Astrocyte (in vitro differentiated cells and primary cell): ENCODE data around the gene RBM19. TPM values are rescaled to one million over a fixed set of nuclear protein-coding genes. Genes with fewer than 3 reads are reported as not detected.

Experiments
- DNase-seq: peaks from one replicate; pipeline ENCODE4 v3.0.0-alpha.2; 2010; ENCODE audit warnings: low read depth
- FAIRE-seq: peaks from 2 replicates; lab custom pipeline; 2011; peaks lifted over from hg19 to GRCh38; lab: Jason Lieb, UNC
- H2AFZ ChIP-seq: 2 replicates; pipeline ENCODE4 v1.6.0; 2012; ENCODE audit warnings: low read depth, low read length, inconsistent platforms
- H3K27ac ChIP-seq: 2 replicates; pipeline ENCODE4 v1.5.1; 2011; ENCODE audit warnings: low read depth, low read length, inconsistent platforms
- H3K27me3 ChIP-seq: 2 replicates; pipeline ENCODE4 v1.6.0; 2011; ENCODE audit warnings: low read length, inconsistent platforms; ENCODE audit not compliant: insufficient read depth
- H3K36me3 ChIP-seq: 2 replicates; pipeline ENCODE4 v1.5.1; 2011; ENCODE audit warnings: low read length, inconsistent platforms; ENCODE audit not compliant: insufficient read depth
- H3K4me1 ChIP-seq: 2 replicates; pipeline ENCODE4 v1.5.1; 2011; ENCODE audit warnings: low read length, inconsistent platforms; ENCODE audit not compliant: insufficient read depth
- H3K4me2 ChIP-seq: 2 replicates; pipeline ENCODE4 v1.6.0; 2012; ENCODE audit warnings: low read length, inconsistent platforms
- H3K4me3 ChIP-seq: 2 replicates; pipeline ENCODE4 v1.5.1; 2011; ENCODE audit warnings: low read depth, mild to moderate bottlenecking, low read length, inconsistent platforms; ENCODE audit not compliant: insufficient read depth
- H3K79me2 ChIP-seq: 2 replicates; pipeline ENCODE4 v1.6.0; 2012; ENCODE audit warnings: mild to moderate bottlenecking, low read length, inconsistent platforms; ENCODE audit not compliant: insufficient read depth
- H3K9ac ChIP-seq: 2 replicates; pipeline ENCODE4 v1.6.0; 2012; ENCODE audit warnings: mild to moderate bottlenecking, low read length, inconsistent platforms
- H3K9me3 ChIP-seq: 2 replicates; pipeline ENCODE4 v1.5.1; 2012; ENCODE audit warnings: low read depth, mild to moderate bottlenecking, low read length, inconsistent platforms; ENCODE audit not compliant: insufficient read depth
- H4K20me1 ChIP-seq: 2 replicates; pipeline ENCODE4 v1.6.0; 2012; ENCODE audit warnings: low read length, inconsistent platforms; ENCODE audit not compliant: insufficient read depth
- H3K27ac Mint-ChIP-seq: one replicate; pipeline ENCODE4 v1.8.0; 2021; ENCODE audit warnings: mild to moderate bottlenecking, mixed read lengths; ENCODE audit not compliant: unreplicated experiment
- H3K27me3 Mint-ChIP-seq: one replicate; pipeline ENCODE4 v1.8.0; 2021; ENCODE audit warnings: low read depth, mixed read lengths; ENCODE audit not compliant: unreplicated experiment
- H3K36me3 Mint-ChIP-seq: one replicate; pipeline ENCODE4 v1.8.0; 2021; ENCODE audit warnings: low read depth, mixed read lengths; ENCODE audit not compliant: unreplicated experiment
- H3K4me1 Mint-ChIP-seq: one replicate; pipeline ENCODE4 v1.8.0; 2021; ENCODE audit warnings: low read depth, mixed read lengths; ENCODE audit not compliant: unreplicated experiment
- H3K4me3 Mint-ChIP-seq: one replicate; pipeline ENCODE4 v1.8.0; 2021; ENCODE audit warnings: mild to moderate bottlenecking, moderate library complexity, mixed read lengths; ENCODE audit not compliant: unreplicated experiment
- H3K9me3 Mint-ChIP-seq: one replicate; pipeline ENCODE4 v1.8.0; 2021; ENCODE audit warnings: mild to moderate bottlenecking, mixed read lengths; ENCODE audit not compliant: unreplicated experiment
- EZH2 ChIP-seq: IDR thresholded peaks from 2 replicates; pipeline ENCODE4 v1.6.1; 2012; ENCODE audit warnings: mild to moderate bottlenecking, low read length, inconsistent platforms; ENCODE audit not compliant: insufficient read depth
- total RNA-seq: library from RNA; stranded (reverse); gene quantifications from 2 replicates; pipeline ENCODE4 v1.2.1, GENCODE V29; 2021
- TF ChIP-seq, protein P1 (sequence below): IDR thresholded peaks from 2 replicates; pipeline ENCODE4 v1.5.1; 2011; ENCODE audit warnings: low read depth, mild to moderate bottlenecking, inconsistent platforms, low read length, moderate library complexity; ENCODE audit not compliant: insufficient read depth

RBM19 gene
- total RNA-seq, 1 donor from 2014 or later, result 32.3 TPM

DNA sequence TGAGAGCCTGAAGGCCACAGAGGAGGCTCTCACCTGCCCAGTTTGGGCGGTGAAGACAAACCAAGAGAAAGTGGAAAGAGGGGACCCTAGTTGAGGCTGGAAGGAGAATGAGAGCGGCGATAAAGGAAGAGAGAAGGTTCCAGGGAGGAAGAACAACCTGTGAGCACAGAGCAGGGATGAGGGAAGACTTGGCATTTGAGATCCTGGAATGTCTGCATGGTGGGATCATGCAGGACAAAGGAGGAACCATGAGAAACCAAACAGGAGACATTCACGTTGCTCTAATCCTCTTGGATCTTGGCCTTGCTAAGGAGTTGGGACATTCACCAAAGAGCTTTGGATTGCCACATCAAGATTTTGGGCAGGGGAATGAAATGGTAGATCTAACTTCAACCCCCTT, 22.9 kb upstream of the RBM19 start:
- Histone ChIP-seq H3K79me2 (no peaks in the 10 kb centered on the region), H3K4me3 (no peak overlapping the region), H2AFZ (no peak overlapping the region), H3K9me3 (no peaks in the 10 kb centered on the region), H3K9ac (no peak overlapping the region), H3K36me3 (no peaks in the 10 kb centered on the region), H4K20me1 (no peaks in the 10 kb centered on the region), H3K4me1 (no peaks in the 10 kb centered on the region), H3K27me3 (peaks cover 2% of the 10 kb centered on the region), H3K4me2 (no peak overlapping the region), H3K27ac (no peak overlapping the region)
- Mint-ChIP-seq H3K27me3 (peaks cover 69% of the 10 kb centered on the region), H3K4me3 (no peak overlapping the region), H3K9me3 (no peaks in the 10 kb centered on the region), H3K27ac (no peak overlapping the region), H3K36me3 (no peaks in the 10 kb centered on the region), H3K4me1 (no peaks in the 10 kb centered on the region)
- no peak for TF ChIP-seq EZH2
- TF ChIP-seq, protein P1, sequence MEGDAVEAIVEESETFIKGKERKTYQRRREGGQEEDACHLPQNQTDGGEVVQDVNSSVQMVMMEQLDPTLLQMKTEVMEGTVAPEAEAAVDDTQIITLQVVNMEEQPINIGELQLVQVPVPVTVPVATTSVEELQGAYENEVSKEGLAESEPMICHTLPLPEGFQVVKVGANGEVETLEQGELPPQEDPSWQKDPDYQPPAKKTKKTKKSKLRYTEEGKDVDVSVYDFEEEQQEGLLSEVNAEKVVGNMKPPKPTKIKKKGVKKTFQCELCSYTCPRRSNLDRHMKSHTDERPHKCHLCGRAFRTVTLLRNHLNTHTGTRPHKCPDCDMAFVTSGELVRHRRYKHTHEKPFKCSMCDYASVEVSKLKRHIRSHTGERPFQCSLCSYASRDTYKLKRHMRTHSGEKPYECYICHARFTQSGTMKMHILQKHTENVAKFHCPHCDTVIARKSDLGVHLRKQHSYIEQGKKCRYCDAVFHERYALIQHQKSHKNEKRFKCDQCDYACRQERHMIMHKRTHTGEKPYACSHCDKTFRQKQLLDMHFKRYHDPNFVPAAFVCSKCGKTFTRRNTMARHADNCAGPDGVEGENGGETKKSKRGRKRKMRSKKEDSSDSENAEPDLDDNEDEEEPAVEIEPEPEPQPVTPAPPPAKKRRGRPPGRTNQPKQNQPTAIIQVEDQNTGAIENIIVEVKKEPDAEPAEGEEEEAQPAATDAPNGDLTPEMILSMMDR, result no peak
- FAIRE-seq (no peak), DNase-seq (no peak)

DNA sequence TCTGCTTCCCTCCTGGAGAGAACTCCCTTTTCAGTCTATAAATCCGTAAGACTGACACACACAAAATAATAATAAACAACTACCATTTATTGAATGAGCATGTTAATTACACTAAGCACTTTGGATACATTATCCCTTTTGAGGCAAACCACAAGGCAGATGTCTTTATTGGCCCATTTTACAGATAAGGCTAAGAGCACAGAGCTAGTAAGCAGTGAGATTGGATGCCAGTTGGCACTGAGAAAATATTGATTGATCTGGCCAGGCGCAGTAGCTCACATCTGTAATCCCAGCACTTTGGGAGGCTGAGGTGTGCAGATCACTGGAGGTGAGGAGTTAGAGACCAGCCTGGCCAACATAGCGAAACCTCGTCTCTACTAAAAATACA, 21.9 kb upstream of the RBM19 start:
- Mint-ChIP-seq H3K27me3 (peaks cover 69% of the 10 kb centered on the region), H3K27ac (no peak overlapping the region), H3K4me3 (no peak overlapping the region), H3K9me3 (no peaks in the 10 kb centered on the region), H3K36me3 (no peaks in the 10 kb centered on the region), H3K4me1 (no peaks in the 10 kb centered on the region)
- FAIRE-seq (no peak), DNase-seq (no peak)
- peaks cover 2% of the 10 kb centered on the region for H3K27me3 ChIP-seq
- no peak overlapping the region for H2AFZ ChIP-seq
- H3K4me3 ChIP-seq, result no peak overlapping the region
- H3K27ac ChIP-seq, result no peak overlapping the region
- no peaks in the 10 kb centered on the region for H3K36me3 ChIP-seq
- no peak overlapping the region for H3K9ac ChIP-seq
- no peaks in the 10 kb centered on the region for H4K20me1 ChIP-seq
- H3K4me1 ChIP-seq, result no peaks in the 10 kb centered on the region
- no peak overlapping the region for H3K4me2 ChIP-seq
- TF ChIP-seq, protein P1, result no peak
- TF ChIP-seq EZH2, result no peak
- H3K79me2 ChIP-seq, result no peaks in the 10 kb centered on the region
- no peaks in the 10 kb centered on the region for H3K9me3 ChIP-seq

DNA sequence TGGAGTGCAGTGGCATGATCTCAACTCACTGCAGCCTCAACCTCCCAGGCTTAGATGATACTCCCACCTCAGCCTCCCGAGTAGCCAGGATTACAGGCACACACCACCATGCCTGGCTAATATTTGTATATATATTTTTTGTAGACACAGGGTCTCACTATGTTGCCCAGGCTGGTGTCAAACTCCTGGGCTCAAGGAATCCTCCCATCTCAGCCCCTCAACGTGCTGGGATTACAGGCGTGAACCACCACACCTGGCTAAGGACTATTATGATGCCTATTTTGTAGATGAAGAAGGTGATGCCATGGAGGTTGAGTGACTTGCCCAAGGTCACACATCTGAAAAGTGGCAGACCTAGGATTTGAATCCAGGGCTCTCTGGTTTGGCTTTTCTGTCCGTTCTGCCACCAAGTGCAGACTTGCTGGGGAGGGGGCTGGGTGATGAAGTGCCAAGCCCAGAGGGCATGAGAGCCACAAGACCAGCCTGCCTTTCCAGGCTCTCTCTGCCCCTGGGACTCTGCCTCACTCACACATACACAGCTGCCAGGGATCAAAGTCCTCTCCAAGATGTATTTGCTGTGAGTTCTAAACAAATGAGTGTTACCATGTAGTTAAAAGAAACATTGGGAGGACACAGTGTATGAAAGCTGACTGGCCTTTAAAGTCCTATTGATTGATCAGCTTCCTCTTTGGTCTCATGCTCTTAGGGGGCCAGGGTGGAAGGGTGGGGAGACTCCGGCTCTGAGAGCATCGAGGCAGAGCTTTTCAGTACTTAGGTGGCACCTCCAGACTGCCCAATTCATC, 21.3 kb upstream of the RBM19 start:
- Mint-ChIP-seq H3K27me3 (peaks cover 65% of the 10 kb centered on the region), H3K36me3 (no peaks in the 10 kb centered on the region)

More for the DNA sequence above, 21.3 kb upstream of the RBM19 start:
- Histone ChIP-seq H3K4me2 (no peak overlapping the region), H3K4me1 (no peaks in the 10 kb centered on the region), H2AFZ (no peak overlapping the region), H3K79me2 (no peaks in the 10 kb centered on the region), H3K27me3 (peaks cover 2% of the 10 kb centered on the region), H3K9me3 (no peaks in the 10 kb centered on the region), H3K9ac (no peak overlapping the region), H3K27ac (no peak overlapping the region), H3K4me3 (no peak overlapping the region), H3K36me3 (no peaks in the 10 kb centered on the region), H4K20me1 (no peaks in the 10 kb centered on the region)
- no peak for TF ChIP-seq EZH2
- TF ChIP-seq, protein P1, result no peak
- Mint-ChIP-seq H3K4me3 (no peak overlapping the region), H3K4me1 (no peaks in the 10 kb centered on the region), H3K9me3 (no peaks in the 10 kb centered on the region), H3K27ac (no peak overlapping the region)
- FAIRE-seq (no peak), DNase-seq (no peak)
